HepG2 (cell line): ENCODE results near the gene VSTM4. TPM values are rescaled to one million over a fixed set of nuclear protein-coding genes. Genes with fewer than 3 reads are reported as not detected.

Experiments used
- ATAC-seq: fragments of 200-7000 bp; cut with Tn5 transposase; 3 replicates; pipeline ENCODE4 v1.9.1; 2020; ENCODE audit warnings: mild to moderate bottlenecking, moderate library complexity
- BruUV-seq: library from RNA; stranded (reverse); fragments of 400-500 nt; replicated peaks from 2 replicates; lab custom pipeline; 2021; lab: Mats Ljungman, UMichigan
- CTCF ChIA-PET: fragments of 300-600 bp; formaldehyde crosslinking; extraction: SDS; loops from one replicate; lab custom pipeline; 2021; ENCODE audit warnings: low total read pairs, inconsistent platforms, low intra/inter-chr PET ratio; lab: Yijun Ruan, JAX
- POLR2A ChIA-PET: fragments of 350-600 bp; sonication (Branson Sonifier 250); formaldehyde crosslinking; loops from one replicate; lab custom pipeline; 2020; ENCODE audit warnings: antibody characterized with exemption, inconsistent platforms; lab: Yijun Ruan, JAX
- DNase-seq: peaks from one replicate; pipeline ENCODE4 v3.0.0-alpha.2; 2015; ENCODE audit warnings: low spot score
- FAIRE-seq: peaks from 3 replicates; lab custom pipeline; 2011; peaks lifted over from hg19 to GRCh38; lab: Jason Lieb, UNC
- H2AFZ ChIP-seq: one replicate; pipeline ENCODE4 v1.6.1; 2011; ENCODE audit warnings: low read length, inconsistent platforms
- H3K27ac ChIP-seq: fragments of 300-600 bp; 3 replicates; pipeline ENCODE4 v1.8.0; 2011; ENCODE audit warnings: mixed run types, mild to moderate bottlenecking, mixed read lengths, low read length, inconsistent platforms; ENCODE audit not compliant: insufficient read depth; ENCODE audit errors: extremely low read length
- H3K27me3 ChIP-seq, 2 experiments: fragments of 200-600 bp in 1 of 2; 2 replicates in 1 of 2; 3 replicates in 1 of 2; pipeline versions ENCODE4 v1.6.0 to v1.8.0; 2011; ENCODE audit warnings: low read length in 2 of 2, mild to moderate bottlenecking in 2 of 2, moderate library complexity in 2 of 2, inconsistent platforms in 1 of 2; ENCODE audit not compliant: insufficient read depth in 2 of 2, control insufficient read depth in 1 of 2
- H3K36me3 ChIP-seq, 2 experiments: fragments of 200-600 bp in 1 of 2; replicated peaks in 1 of 2; 2 replicates in 1 of 2; 3 replicates in 1 of 2; pipeline versions ENCODE4 v1.5.1 to v1.8.0; 2011; ENCODE audit warnings: low read length in 2 of 2, inconsistent platforms in 1 of 2; ENCODE audit not compliant: insufficient read depth in 2 of 2, control insufficient read depth in 1 of 2
- H3K4me1 ChIP-seq: 2 replicates; pipeline ENCODE4 v1.5.1; 2012; ENCODE audit warnings: low read length, inconsistent platforms; ENCODE audit not compliant: insufficient read depth
- H3K4me2 ChIP-seq: 2 replicates; pipeline ENCODE4 v1.6.0; 2011; ENCODE audit warnings: low read depth, low read length, inconsistent platforms
- H3K4me3 ChIP-seq, 3 experiments: fragments of 200-600 bp in 1 of 3; sonication (generic), shearing (Covaris generic) in 1 of 3; replicated peaks in 1 of 3; 2 replicates each; pipeline ENCODE4 v1.5.1; 2011 to 2016; ENCODE audit warnings: low read length in 3 of 3, inconsistent platforms in 2 of 3, low read depth in 2 of 3, mild to moderate bottlenecking in 2 of 3, control low read depth in 1 of 3, mixed read lengths in 1 of 3; ENCODE audit not compliant: insufficient read depth in 1 of 3
- H3K79me2 ChIP-seq: one replicate; pipeline ENCODE4 v1.6.1; 2011; ENCODE audit warnings: low read length, inconsistent platforms; ENCODE audit not compliant: insufficient read depth
- H3K9ac ChIP-seq: 2 replicates; pipeline ENCODE4 v1.6.0; 2011; ENCODE audit warnings: mild to moderate bottlenecking, low read depth, low read length, inconsistent platforms; ENCODE audit not compliant: insufficient read depth
- H3K9me3 ChIP-seq: 2 replicates; pipeline ENCODE4 v1.5.1; 2012; ENCODE audit warnings: mild to moderate bottlenecking, low read length
- H4K20me1 ChIP-seq: 2 replicates; pipeline ENCODE4 v1.6.0; 2011; ENCODE audit warnings: inconsistent platforms, mild to moderate bottlenecking, low read length, moderate library complexity; ENCODE audit not compliant: insufficient read depth
- FIP1L1 ChIP-seq: fragments of 200-400 bp; formaldehyde crosslinking; IDR thresholded peaks from 2 replicates; pipeline ENCODE4 v1.6.1; 2018; ENCODE audit warnings: low read depth, mild to moderate bottlenecking, low read length, moderate library complexity, borderline replicate concordance; ENCODE audit not compliant: insufficient read depth
- HNF4A ChIP-seq: sonication (generic); formaldehyde crosslinking; IDR thresholded peaks from 2 replicates; pipeline ENCODE4 v1.4.0; 2020; ENCODE audit warnings: missing genetic modification reagents
- NFRKB ChIP-seq: fragments of 450-650 bp; IDR thresholded peaks from 2 replicates; pipeline ENCODE4 v1.6.1; 2017
- SNAPC2 ChIP-seq: sonication (generic); formaldehyde crosslinking; IDR thresholded peaks from 2 replicates; pipeline ENCODE4 v1.8.1; 2022; ENCODE audit warnings: mild to moderate bottlenecking, missing genetic modification reagents
- TMF1 ChIP-seq: sonication (generic); formaldehyde crosslinking; IDR thresholded peaks from 2 replicates; pipeline ENCODE4 v1.8.1; 2022; ENCODE audit warnings: low read depth, missing genetic modification reagents
- WGBS: methylation state at CpG from one replicate; pipeline ENCODE4 v1.1.6; 2017; ENCODE audit warnings: low lambda C conversion rate; 5-methylcytosine and 5-hydroxymethylcytosine counted together
- in situ Hi-C: cut with HindIII; loops from 2 replicates; pipeline ENCODE4 v1.10.0; 2017; ENCODE audit warnings: low pct_unique_long_range_greater_than_20kb; ENCODE audit not compliant: extremely low pct_ligation_motif_present
- intact Hi-C: fragments of 100-400 bp; cut with micrococcal nuclease; formaldehyde crosslinking; loops from one replicate; pipeline ENCODE4 v1.10.0; 2022; ENCODE audit not compliant: unreplicated experiment
- polyA plus RNA-seq, 8 experiments: library from polyadenylated mRNA; depleted of rRNA in 3 of 8; stranded (reverse) in 7 of 8; unstranded in 1 of 8; fragments of >200 nt; fragmentation: Illumina TruSeq in 4 of 8; extraction: Trizol in 4 of 8; gene quantifications; 2 replicates each; pipeline versions ENCODE4 v1.2.1 to v1.2.3, GENCODE V29; 2011 to 2016; ENCODE audit warnings: low read depth in 4 of 8, missing spikeins in 1 of 8, mixed read lengths in 1 of 8; ENCODE audit not compliant: insufficient read depth in 1 of 8
- total RNA-seq, 5 experiments: library from RNA; depleted of rRNA; stranded (reverse); fragments of >200 nt; fragmentation: Illumina TruSeq; extraction: Trizol; gene quantifications; 2 replicates each; pipeline ENCODE4 v1.2.3, GENCODE V29; 2016; ENCODE audit warnings: low read depth in 1 of 5
- TF ChIP-seq, protein P1 (sequence below): IDR thresholded peaks from 2 replicates; pipeline ENCODE4 v1.6.1; 2012; ENCODE audit warnings: low read length, improper control_type of control experiment
- TF ChIP-seq, protein P2 (sequence below): IDR thresholded peaks from 2 replicates; pipeline ENCODE4 v1.4.0; 2020; ENCODE audit warnings: mild to moderate bottlenecking, missing genetic modification reagents

VSTM4 gene
- total and polyA plus RNA-seq, 2 of the 13 experiments (the other 11 are each of a cell fraction or from before 2014, with no cell fraction given) = not detected

DNA sequence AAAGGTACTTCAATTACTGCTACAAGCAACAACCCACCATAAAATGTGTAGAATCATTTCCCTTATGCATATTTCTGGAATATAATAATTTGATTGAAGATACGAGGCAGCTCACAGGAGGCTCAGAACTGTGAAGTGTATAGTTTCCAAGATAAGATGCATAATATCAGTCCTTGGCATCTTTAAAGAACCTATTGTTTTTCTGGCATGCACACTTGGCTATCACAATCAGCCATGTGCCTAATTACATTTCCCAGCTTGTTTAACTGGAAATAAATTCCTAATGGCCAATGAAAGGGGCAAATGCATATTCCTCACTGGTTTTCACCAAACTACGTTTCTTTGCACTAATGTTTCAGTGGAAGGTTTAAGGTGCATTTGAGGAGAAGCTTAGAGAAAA is 92.3 kb downstream of the VSTM4 start:
- TF ChIP-seq HNF4A (CRISPR knock-in tag) (no peak), FIP1L1 (no peak), TMF1 (CRISPR knock-in tag) (no peak), SNAPC2 (no peak), NFRKB (no peak)
- TF ChIP-seq, protein P1, sequence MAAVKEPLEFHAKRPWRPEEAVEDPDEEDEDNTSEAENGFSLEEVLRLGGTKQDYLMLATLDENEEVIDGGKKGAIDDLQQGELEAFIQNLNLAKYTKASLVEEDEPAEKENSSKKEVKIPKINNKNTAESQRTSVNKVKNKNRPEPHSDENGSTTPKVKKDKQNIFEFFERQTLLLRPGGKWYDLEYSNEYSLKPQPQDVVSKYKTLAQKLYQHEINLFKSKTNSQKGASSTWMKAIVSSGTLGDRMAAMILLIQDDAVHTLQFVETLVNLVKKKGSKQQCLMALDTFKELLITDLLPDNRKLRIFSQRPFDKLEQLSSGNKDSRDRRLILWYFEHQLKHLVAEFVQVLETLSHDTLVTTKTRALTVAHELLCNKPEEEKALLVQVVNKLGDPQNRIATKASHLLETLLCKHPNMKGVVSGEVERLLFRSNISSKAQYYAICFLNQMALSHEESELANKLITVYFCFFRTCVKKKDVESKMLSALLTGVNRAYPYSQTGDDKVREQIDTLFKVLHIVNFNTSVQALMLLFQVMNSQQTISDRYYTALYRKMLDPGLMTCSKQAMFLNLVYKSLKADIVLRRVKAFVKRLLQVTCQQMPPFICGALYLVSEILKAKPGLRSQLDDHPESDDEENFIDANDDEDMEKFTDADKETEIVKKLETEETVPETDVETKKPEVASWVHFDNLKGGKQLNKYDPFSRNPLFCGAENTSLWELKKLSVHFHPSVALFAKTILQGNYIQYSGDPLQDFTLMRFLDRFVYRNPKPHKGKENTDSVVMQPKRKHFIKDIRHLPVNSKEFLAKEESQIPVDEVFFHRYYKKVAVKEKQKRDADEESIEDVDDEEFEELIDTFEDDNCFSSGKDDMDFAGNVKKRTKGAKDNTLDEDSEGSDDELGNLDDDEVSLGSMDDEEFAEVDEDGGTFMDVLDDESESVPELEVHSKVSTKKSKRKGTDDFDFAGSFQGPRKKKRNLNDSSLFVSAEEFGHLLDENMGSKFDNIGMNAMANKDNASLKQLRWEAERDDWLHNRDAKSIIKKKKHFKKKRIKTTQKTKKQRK = no peak
- TF ChIP-seq, protein P2, sequence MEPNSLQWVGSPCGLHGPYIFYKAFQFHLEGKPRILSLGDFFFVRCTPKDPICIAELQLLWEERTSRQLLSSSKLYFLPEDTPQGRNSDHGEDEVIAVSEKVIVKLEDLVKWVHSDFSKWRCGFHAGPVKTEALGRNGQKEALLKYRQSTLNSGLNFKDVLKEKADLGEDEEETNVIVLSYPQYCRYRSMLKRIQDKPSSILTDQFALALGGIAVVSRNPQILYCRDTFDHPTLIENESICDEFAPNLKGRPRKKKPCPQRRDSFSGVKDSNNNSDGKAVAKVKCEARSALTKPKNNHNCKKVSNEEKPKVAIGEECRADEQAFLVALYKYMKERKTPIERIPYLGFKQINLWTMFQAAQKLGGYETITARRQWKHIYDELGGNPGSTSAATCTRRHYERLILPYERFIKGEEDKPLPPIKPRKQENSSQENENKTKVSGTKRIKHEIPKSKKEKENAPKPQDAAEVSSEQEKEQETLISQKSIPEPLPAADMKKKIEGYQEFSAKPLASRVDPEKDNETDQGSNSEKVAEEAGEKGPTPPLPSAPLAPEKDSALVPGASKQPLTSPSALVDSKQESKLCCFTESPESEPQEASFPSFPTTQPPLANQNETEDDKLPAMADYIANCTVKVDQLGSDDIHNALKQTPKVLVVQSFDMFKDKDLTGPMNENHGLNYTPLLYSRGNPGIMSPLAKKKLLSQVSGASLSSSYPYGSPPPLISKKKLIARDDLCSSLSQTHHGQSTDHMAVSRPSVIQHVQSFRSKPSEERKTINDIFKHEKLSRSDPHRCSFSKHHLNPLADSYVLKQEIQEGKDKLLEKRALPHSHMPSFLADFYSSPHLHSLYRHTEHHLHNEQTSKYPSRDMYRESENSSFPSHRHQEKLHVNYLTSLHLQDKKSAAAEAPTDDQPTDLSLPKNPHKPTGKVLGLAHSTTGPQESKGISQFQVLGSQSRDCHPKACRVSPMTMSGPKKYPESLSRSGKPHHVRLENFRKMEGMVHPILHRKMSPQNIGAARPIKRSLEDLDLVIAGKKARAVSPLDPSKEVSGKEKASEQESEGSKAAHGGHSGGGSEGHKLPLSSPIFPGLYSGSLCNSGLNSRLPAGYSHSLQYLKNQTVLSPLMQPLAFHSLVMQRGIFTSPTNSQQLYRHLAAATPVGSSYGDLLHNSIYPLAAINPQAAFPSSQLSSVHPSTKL (CRISPR knock-in tag) = no peak
- POLR2A ChIA-PET = no interaction called here
- no peak overlapping the region for H3K27ac ChIP-seq

More for the DNA sequence above, 92.3 kb downstream of the VSTM4 start:
- in situ Hi-C loops (no loop called here), intact Hi-C loops (no loop called here)
- Histone ChIP-seq H3K4me1 (peaks cover 13% of the 10 kb centered on the region), H3K27me3 (no peaks in the 10 kb centered on the region), H3K79me2 (no peaks in the 10 kb centered on the region), H2AFZ (no peak overlapping the region), H3K4me3 (no peak overlapping the region), H4K20me1 (no peaks in the 10 kb centered on the region), H3K9me3 (no peaks in the 10 kb centered on the region), H3K4me2 (no peak overlapping the region), H3K36me3 (no peaks in the 10 kb centered on the region), H3K9ac (no peak overlapping the region)
- DNase-seq (no peak), FAIRE-seq (no peak), ATAC-seq (no peak)
- WGBS = 0% methylated on average over 2 of the region's 2 CpGs
- CTCF ChIA-PET = no interaction called here
- no TSS peak for BruUV-seq
